Adipocyte (in vitro differentiated cells): ENCODE data around the gene ECE1.
"Not testable (repeated sequence)": the region's sequence is repeated elsewhere in the genome, so short reads cannot be mapped to it uniquely, and the experiment has no call there.

Experiments used
- DNase-seq: peaks from one replicate; pipeline ENCODE4 v3.0.0-alpha.2; 2015; ENCODE audit warnings: low read depth
- H3K27me3 ChIP-seq: replicated peaks from 2 replicates; pipeline ENCODE4 v1.7.0; 2013; ENCODE audit warnings: mild to moderate bottlenecking, low read length, moderate library complexity; ENCODE audit not compliant: control insufficient read depth, insufficient read depth
- H3K36me3 ChIP-seq: 2 replicates; pipeline ENCODE4 v1.7.0; 2013; ENCODE audit warnings: low read length, mild to moderate bottlenecking, moderate library complexity; ENCODE audit not compliant: control insufficient read depth, insufficient read depth, severe bottlenecking
- H3K4me1 ChIP-seq: 2 replicates; pipeline ENCODE4 v1.7.0; 2013; ENCODE audit warnings: mild to moderate bottlenecking, low read length, moderate library complexity; ENCODE audit not compliant: control insufficient read depth, insufficient read depth
- H3K4me3 ChIP-seq: 2 replicates; pipeline ENCODE4 v1.7.0; 2013; ENCODE audit warnings: mild to moderate bottlenecking, low read length, moderate library complexity
- H3K9ac ChIP-seq: 2 replicates; pipeline ENCODE4 v1.7.0; 2013; ENCODE audit warnings: mild to moderate bottlenecking, low read length, moderate library complexity
- H3K9me3 ChIP-seq: 2 replicates; pipeline ENCODE4 v1.7.0; 2013; ENCODE audit warnings: mild to moderate bottlenecking, low read length, moderate library complexity; ENCODE audit not compliant: control insufficient read depth

ECE1 gene

DNA sequence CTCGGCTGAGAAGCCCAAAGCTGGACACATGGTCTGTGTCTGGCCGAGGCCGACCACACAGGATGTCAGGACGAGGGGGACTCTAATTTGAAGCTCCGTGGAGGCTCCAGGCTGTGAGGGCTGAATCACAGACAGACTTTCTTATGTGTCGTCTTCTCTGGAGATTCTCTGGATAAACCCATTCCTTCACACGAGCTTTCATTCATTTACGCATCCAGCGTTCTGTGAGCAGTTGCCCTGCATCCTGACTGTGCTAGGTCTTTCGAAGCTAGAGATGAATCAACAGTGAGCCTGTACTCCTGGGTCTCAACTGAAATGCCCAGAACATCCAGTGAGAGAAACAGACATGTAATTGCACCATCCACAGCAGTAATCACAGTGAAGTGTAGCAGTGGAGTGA, 49.6 kb downstream of the ECE1 start:
- Histone ChIP-seq H3K4me1 (no peaks in the 10 kb centered on the region), H3K36me3 (peaks cover 90% of the 10 kb centered on the region)

DNA sequence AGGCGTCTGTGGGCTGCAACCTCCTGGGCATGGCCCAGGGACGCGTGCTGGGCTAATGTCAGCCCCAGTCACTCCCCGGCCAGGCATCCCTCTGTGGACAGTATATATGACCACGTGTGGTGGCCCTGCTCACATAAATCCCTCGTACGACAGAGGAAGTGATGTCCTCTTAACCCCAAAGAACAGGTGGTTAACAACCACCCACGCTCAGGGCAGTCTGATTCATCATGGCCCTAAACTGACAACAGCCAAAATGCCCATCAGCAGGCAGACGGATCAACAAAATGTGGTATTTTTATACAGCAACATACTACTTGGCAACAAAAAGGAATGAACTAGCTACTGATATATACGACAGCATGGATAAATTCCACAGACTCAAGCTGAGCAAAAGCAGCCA, 51.0 kb downstream of the ECE1 start:
- H3K9me3 ChIP-seq = no peaks in the 10 kb centered on the region
- H3K9ac ChIP-seq = no peak overlapping the region
- H3K4me1 ChIP-seq = peaks cover 5% of the 10 kb centered on the region
- H3K4me3 ChIP-seq = no peak overlapping the region
- H3K27me3 ChIP-seq = no peaks in the 10 kb centered on the region
- peak; percentile 7 for DNase-seq
- H3K36me3 ChIP-seq = peaks cover 90% of the 10 kb centered on the region

More for the DNA sequence above, 49.6 kb downstream of the ECE1 start:
- no peaks in the 10 kb centered on the region for H3K9me3 ChIP-seq
- no peak overlapping the region for H3K4me3 ChIP-seq
- DNase-seq = no peak
- no peaks in the 10 kb centered on the region for H3K27me3 ChIP-seq
- H3K9ac ChIP-seq = no peak overlapping the region

DNA sequence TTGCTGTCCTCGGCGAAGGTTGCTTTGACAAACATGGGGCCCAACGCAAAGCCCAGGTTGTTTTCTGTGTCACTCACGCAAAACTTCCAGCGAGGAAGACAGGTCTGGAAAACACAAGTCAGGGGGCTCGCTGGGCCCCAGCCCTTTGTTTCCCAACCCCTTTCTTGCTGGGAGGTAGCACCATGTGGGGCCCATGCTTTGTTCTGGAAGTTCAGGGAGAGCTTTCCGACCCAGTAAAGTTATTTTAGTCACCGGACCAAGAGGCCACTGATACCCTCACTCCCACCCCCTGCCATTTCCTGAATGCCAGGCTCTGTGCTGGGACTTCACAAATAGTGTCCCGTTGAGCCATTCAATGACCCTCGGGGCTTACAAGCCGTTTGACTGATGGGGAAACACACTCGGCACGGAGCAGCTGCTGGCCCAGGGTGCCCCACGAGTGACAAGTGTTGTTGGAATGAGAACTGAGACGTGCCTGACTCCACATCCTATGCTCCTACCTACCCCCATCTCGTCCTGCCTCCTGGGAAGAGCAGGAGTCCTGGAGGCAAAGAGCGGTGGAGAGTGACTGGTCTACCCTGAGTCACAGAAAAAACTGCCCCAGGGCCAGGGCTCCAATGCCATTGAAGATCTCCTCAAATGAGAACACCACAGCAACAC, 52.0 kb downstream of the ECE1 start:
- Histone ChIP-seq H3K9ac (no peak overlapping the region), H3K9me3 (no peaks in the 10 kb centered on the region), H3K36me3 (peaks cover 88% of the 10 kb centered on the region), H3K27me3 (no peaks in the 10 kb centered on the region), H3K4me3 (no peak overlapping the region), H3K4me1 (peaks cover 5% of the 10 kb centered on the region)
- DNase-seq = peak; percentile 77

- H3K9me3 ChIP-seq = no peaks in the 10 kb centered on the region
- peaks cover 87% of the 10 kb centered on the region for H3K36me3 ChIP-seq
- H3K9ac ChIP-seq = no peak overlapping the region
- no peaks in the 10 kb centered on the region for H3K27me3 ChIP-seq
- no peak overlapping the region for H3K4me3 ChIP-seq
- peaks cover 5% of the 10 kb centered on the region for H3K4me1 ChIP-seq
- no peak for DNase-seq
Measured at GRCh38 chr1:21237446-21238088, 52.7 kb downstream of the ECE1 start.

DNA sequence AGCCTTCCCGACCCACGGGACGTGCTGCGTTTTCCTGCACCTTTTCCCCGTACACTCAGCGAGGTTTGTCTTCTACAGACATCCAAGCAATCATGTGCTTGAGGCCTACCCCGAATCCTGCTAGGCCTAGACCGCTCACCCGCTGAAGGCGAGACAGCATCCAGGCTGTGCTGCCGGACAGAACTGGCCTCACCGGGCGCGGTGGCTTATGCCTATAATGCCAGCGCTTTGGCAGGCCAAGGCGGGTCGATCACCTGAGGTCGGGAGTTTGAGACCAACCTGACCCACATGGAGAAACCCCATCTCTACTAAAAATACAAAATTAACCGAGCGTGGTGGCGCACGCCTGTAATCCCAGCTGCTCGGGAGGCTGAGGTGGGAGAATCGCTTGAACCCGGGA, 54.1 kb downstream of the ECE1 start:
- Histone ChIP-seq H3K4me3 (no peak overlapping the region), H3K36me3 (peaks cover 79% of the 10 kb centered on the region), H3K9ac (no peak overlapping the region), H3K27me3 (no peaks in the 10 kb centered on the region), H3K4me1 (peaks cover 5% of the 10 kb centered on the region), H3K9me3 (no peaks in the 10 kb centered on the region)
- no peak for DNase-seq

DNA sequence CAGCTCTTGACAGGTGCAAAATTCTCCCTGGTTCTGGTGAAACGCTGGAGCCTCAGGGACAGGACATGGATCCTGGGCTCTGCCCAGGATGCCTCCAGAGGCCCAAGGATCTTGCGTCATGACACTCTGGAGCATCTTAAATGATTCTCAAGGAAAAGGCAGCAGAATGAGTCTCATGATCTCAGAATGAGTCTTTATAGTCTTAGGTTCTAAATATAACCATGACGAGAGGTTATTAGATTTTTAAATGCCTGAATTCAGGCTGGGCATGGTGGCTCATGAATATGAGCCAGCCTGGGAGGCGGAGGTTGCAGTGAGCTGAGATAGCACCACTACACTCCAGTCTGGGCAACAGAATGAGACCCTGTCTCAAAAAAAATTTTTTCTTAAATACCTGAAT, 55.5 kb downstream of the ECE1 start:
- Histone ChIP-seq H3K4me1 (peaks cover 5% of the 10 kb centered on the region), H3K9me3 (no peaks in the 10 kb centered on the region), H3K27me3 (no peaks in the 10 kb centered on the region), H3K36me3 (peaks cover 75% of the 10 kb centered on the region), H3K9ac (no peak overlapping the region), H3K4me3 (no peak overlapping the region)
- peak; percentile 29 for DNase-seq

- Histone ChIP-seq H3K4me1 (peaks cover 5% of the 10 kb centered on the region), H3K36me3 (peaks cover 67% of the 10 kb centered on the region), H3K9me3 (no peaks in the 10 kb centered on the region), H3K9ac (no peak overlapping the region), H3K27me3 (no peaks in the 10 kb centered on the region), H3K4me3 (no peak overlapping the region)
- DNase-seq = no peak
Measured at GRCh38 chr1:21233490-21233889, 56.8 kb downstream of the ECE1 start.

DNA sequence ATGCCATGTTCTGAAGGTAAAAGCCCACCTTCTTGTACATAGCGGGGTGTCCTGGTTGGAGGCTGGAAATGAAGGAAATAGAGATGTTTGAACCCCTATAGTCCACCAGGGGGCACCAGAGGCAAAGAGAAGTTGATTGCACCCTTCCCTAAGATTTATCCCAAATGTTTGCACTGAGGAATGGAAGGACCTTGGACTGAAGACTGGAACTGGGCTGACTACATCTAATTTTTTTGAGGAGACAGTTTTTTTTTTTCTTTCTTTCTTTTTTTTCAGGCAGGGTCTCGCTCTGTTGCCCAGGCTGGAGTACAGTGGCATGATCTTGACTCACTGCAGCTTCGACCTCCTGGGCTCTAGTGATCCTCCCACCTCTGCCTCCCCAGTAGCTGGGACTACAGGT, 58.2 kb downstream of the ECE1 start:
- peaks cover 63% of the 10 kb centered on the region for H3K36me3 ChIP-seq
- peaks cover 5% of the 10 kb centered on the region for H3K4me1 ChIP-seq
- no peaks in the 10 kb centered on the region for H3K27me3 ChIP-seq
- DNase-seq = peak; percentile 81
- H3K4me3 ChIP-seq = no peak overlapping the region
- H3K9ac ChIP-seq = no peak overlapping the region
- H3K9me3 ChIP-seq = no peaks in the 10 kb centered on the region

GRCh38 chr1:21229246-21230000, 60.8 kb downstream of the ECE1 start:
- H3K9me3 ChIP-seq = no peaks in the 10 kb centered on the region
- no peaks in the 10 kb centered on the region for H3K27me3 ChIP-seq
- H3K4me1 ChIP-seq = no peaks in the 10 kb centered on the region
- no peak overlapping the region for H3K4me3 ChIP-seq
- H3K9ac ChIP-seq = no peak overlapping the region
- peaks cover 61% of the 10 kb centered on the region for H3K36me3 ChIP-seq
- DNase-seq = peak; percentile 69

DNA sequence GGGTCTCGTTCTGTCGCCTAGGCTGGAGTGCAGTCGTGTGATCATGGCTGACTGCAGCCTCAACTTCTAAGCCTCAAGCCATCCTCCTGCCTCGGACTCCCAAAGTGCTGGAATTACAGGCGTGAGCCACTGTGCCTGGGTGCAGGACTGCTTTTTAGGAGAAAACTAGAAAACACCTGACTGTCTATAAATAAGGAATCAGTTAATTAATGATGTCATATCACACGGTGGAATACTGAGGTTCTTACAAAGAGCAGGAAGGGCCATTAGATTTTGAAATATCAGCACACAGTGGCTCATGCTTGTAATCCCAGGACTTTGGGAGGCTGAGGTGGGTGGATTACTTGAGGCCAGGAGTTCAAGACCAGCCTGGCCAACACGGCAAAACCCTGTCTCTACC, 62.0 kb downstream of the ECE1 start:
- H3K9ac ChIP-seq, H3K27me3 ChIP-seq, H3K4me3 ChIP-seq, H3K9me3 ChIP-seq, H3K4me1 ChIP-seq, DNase-seq: not testable (repeated sequence)
- peaks cover 61% of the 10 kb centered on the region for H3K36me3 ChIP-seq

GRCh38 chr1:21225065-21225464, 65.2 kb downstream of the ECE1 start:
- no peak overlapping the region for H3K4me3 ChIP-seq
- no peaks in the 10 kb centered on the region for H3K9me3 ChIP-seq
- peaks cover 67% of the 10 kb centered on the region for H3K36me3 ChIP-seq
- no peaks in the 10 kb centered on the region for H3K4me1 ChIP-seq
- DNase-seq = no peak
- no peak overlapping the region for H3K9ac ChIP-seq
- H3K27me3 ChIP-seq = no peaks in the 10 kb centered on the region
